ENCODE data around the gene COL1A1. TPM values are rescaled to one million over a fixed set of nuclear protein-coding genes. Genes with fewer than 3 reads are reported as not detected.

The COL1A1 gene
- total RNA-seq, 1 experiment from 2014 or later: 104 TPM

GRCh38 chr17:50194140-50194933 is 7.1 kb downstream of the COL1A1 start:
- no peak overlapping the region for H3K18ac ChIP-seq (ENCODE audit: insufficient read length, low read depth, low read length)
- H3K56ac ChIP-seq (ENCODE audit: insufficient read length, low read depth, low read length): no peak overlapping the region
- no peak overlapping the region for H4K8ac ChIP-seq (replicated peaks; ENCODE audit: insufficient read length, low read depth, low read length)
- H2AK5ac ChIP-seq (ENCODE audit: insufficient read length, low read length): no peak overlapping the region
- no CpG with 5 or more reads among the region's 25 CpGs for WGBS (ENCODE audit: extremely low coverage, insufficient read length, low lambda C conversion rate)
- H4K20me1 ChIP-seq (ENCODE audit: control insufficient read depth, insufficient read depth, insufficient read length): no peaks in the 10 kb centered on the region
- no peaks in the 10 kb centered on the region for H3K27me3 ChIP-seq (ENCODE audit: insufficient read depth, low read length)
- no peak overlapping the region for H3K14ac ChIP-seq (ENCODE audit: insufficient read depth, low read length)
- no peak overlapping the region for H2BK5ac ChIP-seq (ENCODE audit: insufficient read length, low read length)
- no peak overlapping the region for H4K5ac ChIP-seq (ENCODE audit: insufficient read length, low read depth, low read length)
- H3K4me2 ChIP-seq (ENCODE audit: insufficient read depth, insufficient read length, low read length): no peak overlapping the region
- no peak overlapping the region for H3K9ac ChIP-seq (ENCODE audit: extremely low read depth, insufficient read length, low read length)
- H3K27ac ChIP-seq (ENCODE audit: insufficient read length, low read depth, low read length): no peak overlapping the region
- H3K79me1 ChIP-seq (ENCODE audit: insufficient read depth, low read depth, low read length, poor library complexity, severe bottlenecking): no peaks in the 10 kb centered on the region
- H3K4ac ChIP-seq (ENCODE audit: low read depth, low read length): no peak overlapping the region
- Mint-ChIP-seq H3K27me3 (ENCODE audit: low read depth) (no peaks in the 10 kb centered on the region), H3K4me3 (no peak overlapping the region; a peak in 1 of 5 replicates), H3K36me3 (ENCODE audit: insufficient read depth in 1 of 3, low read depth in 3 of 3) (peaks cover 2 to 84% (median 73%) of the 10 kb centered on the region in 3 experiments; a peak in 5 of 7 replicates), H3K27ac (no peak overlapping the region), H3K9me3 (no peaks in the 10 kb centered on the region; a peak in 1 of 5 replicates), H3K4me1 (peaks cover 2 to 7% of the 10 kb centered on the region in 2 experiments; a peak in 2 of 4 replicates)
- H3K79me2 ChIP-seq (ENCODE audit: insufficient read depth, low read length): no peaks in the 10 kb centered on the region
- no peaks in the 10 kb centered on the region for H3K23me2 ChIP-seq (ENCODE audit: insufficient read length, low read depth, low read length, poor library complexity, severe bottlenecking)
- no peaks in the 10 kb centered on the region for H3K9me3 ChIP-seq (ENCODE audit: control insufficient read depth, low read depth, low read length)
- H3T11ph ChIP-seq (ENCODE audit: low read length): no peak overlapping the region
- no peak overlapping the region for H2BK12ac ChIP-seq (ENCODE audit: insufficient read length, low read depth, low read length)
- no peak overlapping the region for H2AFZ ChIP-seq (ENCODE audit: low read length)
- H2BK20ac ChIP-seq (ENCODE audit: low read depth, low read length, poor library complexity, severe bottlenecking): no peak overlapping the region
- no peak for DNase-seq
- H4K91ac ChIP-seq (ENCODE audit: insufficient read length, low read depth, low read length): no peak overlapping the region
- H3K23ac ChIP-seq (ENCODE audit: insufficient read length, low read depth, low read length): no peak overlapping the region
- H2BK120ac ChIP-seq (ENCODE audit: low read depth, low read length, poor library complexity, severe bottlenecking): no peak overlapping the region
- no peak for TF ChIP-seq CTCF (conservative IDR thresholded peaks at IDR 0.05)
- no peak overlapping the region for H2BK15ac ChIP-seq (ENCODE audit: low read depth, low read length)
- no peaks in the 10 kb centered on the region for H3K4me1 ChIP-seq (ENCODE audit: insufficient read depth, low read length)

Measured in H9 (cell line).